SH-SY5Y (cell line): ENCODE data around the gene METTL15.

Source experiments
- GATA2 ChIP-seq: IDR thresholded peaks from 2 replicates; pipeline ENCODE4 v1.6.1; 2011; ENCODE audit warnings: mild to moderate bottlenecking, low read depth, low read length
- GATA3 ChIP-seq: IDR thresholded peaks from 2 replicates; pipeline ENCODE4 v1.6.1; 2011; ENCODE audit warnings: low read depth, mild to moderate bottlenecking, low read length, moderate library complexity

METTL15 gene

DNA sequence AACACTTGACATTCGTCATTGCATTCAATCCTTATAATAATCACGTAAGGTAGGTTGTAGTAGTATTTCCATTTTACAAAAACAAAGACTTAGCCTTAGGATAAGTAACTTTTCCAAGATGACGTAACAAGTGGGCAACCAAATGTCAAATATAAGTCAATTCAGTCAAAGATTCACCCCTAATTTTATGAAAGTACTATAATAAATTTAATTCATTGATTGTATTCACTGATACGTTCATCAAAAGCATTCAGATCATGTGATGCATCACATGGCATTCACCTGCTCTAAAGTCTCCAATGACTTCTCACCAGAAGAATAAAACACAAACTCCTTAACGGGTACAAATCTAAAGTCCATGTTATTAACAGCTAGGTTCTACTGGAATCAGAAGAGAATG, 2.3 kb upstream of the METTL15 start:
- TF ChIP-seq GATA2: no peak
- no peak for TF ChIP-seq GATA3

DNA sequence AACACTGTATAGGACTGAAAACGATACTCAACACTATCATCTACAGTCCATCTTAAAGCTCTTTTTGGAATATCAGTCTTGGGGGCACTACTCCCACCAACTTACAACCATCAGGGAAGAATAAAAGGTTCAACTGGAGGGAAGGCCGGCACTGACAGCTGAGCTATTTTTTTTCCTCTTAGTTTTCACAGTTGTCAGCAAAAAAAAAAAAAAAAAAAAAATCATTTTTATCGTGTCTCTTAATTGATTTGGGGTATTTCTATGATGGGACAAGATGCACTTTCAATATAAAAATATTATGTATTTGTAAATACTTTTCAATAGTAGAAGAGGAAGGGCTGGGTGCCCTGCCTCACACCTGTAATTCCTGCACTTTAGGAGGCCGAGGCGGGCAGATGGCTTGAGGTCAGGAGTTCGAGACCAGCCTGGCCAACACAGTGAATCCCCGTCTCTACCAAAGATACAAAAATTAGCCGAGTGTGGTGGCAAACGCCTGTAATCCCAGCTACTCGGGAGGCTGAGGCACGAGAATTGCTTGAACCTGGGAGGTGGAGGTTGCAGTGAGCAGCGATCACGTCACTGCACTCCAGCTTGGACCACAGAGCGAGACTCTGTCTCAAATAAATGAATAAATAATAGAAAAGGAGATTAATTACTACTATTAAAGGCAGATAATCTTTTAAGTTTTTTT, 1.7 kb upstream of the METTL15 start:
- TF ChIP-seq GATA2 (no peak), GATA3 (no peak)

DNA sequence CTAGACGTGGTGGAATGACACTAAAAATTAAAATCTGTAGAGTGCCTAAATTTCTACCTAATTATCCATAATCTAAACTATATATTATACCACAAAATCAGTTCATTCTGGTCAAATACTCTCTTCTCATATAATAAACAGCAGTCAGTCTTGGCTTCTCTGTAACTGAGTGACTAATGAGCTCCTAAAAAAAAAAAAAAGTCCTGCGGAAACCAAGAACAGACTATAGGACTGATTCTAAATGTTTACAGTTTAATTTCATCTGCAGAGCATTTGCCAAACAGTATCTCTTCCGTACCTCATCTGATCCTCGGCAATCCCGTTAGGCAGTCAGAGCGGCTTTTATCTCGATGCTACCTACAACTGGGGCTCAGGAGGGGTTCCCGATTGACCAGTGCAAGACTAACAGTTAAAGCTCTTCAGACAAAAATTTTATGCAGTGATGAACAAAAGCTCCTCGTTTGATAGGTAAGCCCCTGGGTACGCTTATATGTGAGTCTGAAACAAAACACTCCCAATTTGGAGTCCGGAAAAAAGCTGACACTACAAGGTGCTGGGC, 918 bp upstream of the METTL15 start:
- TF ChIP-seq GATA2 (no peak), GATA3 (no peak)

DNA sequence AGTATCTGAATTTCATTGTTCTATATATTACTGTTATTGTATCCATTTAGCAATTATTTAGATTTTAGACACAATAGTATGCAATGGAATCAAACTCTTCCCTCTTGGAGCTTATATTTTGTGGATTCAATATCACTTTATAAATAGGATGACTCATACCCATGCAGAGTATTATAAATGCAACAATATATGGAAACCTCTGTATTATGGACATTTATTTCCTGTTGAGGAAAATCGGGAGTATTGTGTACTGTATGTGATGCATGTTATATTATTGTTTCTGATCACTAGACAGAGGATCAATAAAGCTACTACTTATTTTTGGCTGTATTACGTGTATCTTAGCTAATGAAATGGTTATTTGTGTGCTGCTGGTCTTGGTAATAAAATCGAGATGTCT, 770 bp downstream of the METTL15 start:
- no peak for TF ChIP-seq GATA3
- TF ChIP-seq GATA2: no peak

DNA sequence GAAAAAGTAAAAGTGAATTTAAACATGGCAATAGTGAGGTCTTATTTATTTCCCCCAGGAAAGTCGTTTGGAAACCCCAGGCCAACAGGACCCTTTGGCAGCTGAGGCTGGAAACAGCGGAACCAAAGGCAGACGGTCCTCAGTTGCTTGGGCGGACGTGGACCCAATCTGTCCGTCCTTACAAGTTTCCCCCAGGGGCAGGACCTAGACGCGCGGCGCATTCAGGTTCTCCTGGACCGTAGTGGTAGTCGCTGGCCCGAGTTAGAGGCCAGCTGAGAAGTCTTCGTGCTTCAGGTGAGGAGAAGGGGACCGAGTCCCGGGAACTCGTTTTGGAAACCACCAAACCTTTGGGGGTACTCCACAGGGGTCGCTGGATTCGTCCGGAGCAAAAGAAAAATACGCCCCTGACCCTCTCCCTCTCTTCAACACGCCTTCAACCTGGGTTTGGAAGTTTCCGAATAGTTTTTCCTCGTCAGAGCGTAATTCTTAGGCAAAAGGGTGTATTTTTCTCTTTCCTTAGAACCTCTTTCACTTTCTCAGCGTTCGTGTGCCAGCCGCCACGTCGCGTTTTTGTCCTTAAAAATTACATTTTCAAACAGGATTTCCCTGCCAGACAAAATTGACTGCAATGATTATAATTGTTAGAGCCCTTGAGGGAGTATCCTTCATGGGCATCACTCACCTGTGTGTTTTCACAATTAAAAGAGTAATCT, 2.1 kb downstream of the METTL15 start:
- TF ChIP-seq GATA2: no peak
- no peak for TF ChIP-seq GATA3

DNA sequence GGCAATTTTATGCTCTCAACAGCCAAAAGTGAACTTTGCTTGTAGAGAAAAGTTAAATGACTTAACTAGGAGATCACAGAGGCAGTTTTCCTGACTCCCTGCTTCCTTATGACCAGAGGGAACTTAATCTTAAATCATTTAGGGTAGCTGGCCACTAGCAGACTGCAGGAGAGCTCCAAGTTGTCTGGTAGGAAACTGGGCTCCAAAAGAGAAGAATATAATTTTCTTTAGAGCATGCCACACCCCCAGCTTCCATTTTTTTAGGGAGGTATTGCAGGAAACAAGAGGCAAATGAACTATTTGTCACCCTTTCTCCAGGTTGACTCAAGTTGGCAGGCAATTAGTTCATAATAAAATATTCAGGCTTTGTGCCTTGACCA, 2.6 kb downstream of the METTL15 start:
- TF ChIP-seq GATA3: no peak
- TF ChIP-seq GATA2: no peak

DNA sequence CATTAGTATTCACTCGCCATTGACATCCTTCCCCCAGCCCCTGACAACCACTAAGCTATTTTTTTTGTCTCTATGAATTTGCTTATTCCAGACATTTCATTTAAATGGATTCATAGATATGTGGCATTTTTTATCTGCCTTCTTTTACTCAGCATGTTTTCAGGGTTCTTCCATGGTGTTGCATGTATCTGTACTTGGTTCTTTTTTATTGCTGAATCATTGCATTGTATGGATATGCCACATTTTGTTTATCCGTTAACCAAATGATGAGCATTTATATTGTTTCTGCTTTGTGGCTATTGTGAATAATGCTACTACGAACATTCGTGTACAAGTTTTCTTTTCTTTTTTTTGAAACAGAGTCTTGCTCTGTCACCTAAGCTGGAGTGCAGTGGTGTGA, 5.9 kb downstream of the METTL15 start:
- TF ChIP-seq GATA3 (no peak), GATA2 (no peak)

DNA sequence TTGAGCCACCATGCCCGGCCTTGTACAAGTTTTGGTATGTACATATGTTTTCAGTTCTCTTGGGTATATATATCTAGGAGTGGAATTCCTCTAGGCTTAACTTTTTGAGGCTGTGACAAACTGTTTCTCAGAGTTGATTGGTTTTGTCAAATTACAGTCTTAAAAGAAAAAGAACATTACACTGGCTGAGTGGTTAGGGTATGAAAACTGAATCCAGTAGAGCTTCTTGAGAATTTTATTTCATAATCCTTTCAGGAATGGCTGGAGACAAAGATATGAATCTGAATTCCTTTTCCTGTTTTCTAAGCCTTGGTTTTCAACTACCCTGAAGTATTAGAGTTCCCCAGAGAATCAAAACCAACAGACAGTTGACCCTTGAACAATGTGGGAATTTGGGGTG, 6.5 kb downstream of the METTL15 start:
- TF ChIP-seq GATA2 (no peak), GATA3 (no peak)

DNA sequence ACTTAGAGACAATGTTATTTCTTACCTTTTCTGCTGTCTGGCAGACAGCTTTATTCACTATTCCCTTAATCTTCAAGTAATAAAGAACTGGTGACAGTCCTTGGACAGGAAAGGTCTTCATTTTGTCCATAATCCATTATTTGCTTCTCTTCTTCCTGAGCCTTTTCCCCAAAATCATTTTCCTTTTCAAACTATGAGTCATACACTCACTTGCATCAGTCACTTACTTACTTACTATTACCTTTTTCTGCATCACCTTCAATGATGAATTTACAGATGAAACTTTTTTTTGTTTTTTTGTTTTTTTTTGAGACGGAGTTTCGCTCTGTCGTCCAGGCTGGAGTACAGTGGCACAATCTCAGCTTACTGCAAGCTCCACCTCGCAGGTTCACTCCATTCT, 9.5 kb downstream of the METTL15 start:
- TF ChIP-seq GATA2 (no peak), GATA3 (no peak)

DNA sequence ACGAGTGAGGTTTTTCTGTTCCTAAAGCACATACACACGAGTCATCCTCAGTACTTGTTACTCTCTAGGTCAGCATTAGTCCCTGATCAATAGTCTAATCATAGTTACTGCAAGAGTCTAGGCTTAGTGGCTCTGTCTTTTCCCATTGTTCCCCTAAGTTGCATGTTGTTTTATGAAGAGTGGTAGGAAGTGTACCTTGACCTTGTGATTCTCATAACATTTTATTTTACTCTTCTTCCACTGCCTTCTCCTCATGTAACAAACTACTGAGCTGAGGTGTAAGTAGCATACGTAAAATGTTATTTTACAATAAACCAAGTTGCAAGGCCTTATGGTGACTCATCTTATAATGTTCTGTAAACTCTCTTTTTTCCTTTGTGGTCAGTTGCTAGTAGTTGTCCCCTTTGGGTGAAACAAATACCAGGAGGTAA, 15.0 kb downstream of the METTL15 start:
- TF ChIP-seq GATA2: no peak
- TF ChIP-seq GATA3: no peak

DNA sequence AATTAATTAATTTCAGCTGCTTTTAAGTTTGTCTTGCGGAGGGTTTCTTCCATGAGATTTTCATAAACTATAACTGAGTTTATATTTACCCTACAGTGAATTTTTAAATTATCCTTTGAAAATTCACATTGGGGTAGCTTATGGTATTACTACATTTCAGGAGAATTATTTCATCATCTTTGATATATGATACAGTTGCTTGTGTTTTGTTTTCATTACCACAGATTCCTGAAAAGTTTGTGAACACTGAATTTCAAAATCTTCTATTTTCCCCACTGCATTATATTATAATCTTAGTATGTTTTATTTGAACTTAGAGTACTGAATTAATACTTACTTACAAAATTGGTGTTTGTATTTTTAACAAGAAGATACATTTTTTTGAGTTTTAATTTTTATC, 24.4 kb downstream of the METTL15 start:
- no peak for TF ChIP-seq GATA2
- no peak for TF ChIP-seq GATA3

DNA sequence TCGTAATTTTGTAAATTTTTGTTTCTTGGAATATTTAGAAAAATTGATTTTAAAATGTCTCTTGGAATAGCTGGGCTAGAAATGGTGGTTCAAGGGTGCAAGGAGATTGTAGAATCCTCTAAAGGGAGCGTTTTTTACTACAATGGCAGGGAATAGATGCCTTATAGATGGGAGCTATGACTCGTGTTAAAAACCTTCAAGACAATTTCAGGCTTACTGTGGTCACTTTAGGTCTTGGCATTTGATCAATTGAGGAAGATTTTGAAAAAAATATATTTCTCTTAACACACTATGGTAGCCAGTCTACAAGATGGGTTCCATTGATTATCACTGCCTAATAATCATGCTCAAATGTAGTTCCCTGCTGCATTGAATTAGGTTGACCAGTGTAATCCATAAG, 25.0 kb downstream of the METTL15 start:
- TF ChIP-seq GATA3 (no peak), GATA2 (no peak)

DNA sequence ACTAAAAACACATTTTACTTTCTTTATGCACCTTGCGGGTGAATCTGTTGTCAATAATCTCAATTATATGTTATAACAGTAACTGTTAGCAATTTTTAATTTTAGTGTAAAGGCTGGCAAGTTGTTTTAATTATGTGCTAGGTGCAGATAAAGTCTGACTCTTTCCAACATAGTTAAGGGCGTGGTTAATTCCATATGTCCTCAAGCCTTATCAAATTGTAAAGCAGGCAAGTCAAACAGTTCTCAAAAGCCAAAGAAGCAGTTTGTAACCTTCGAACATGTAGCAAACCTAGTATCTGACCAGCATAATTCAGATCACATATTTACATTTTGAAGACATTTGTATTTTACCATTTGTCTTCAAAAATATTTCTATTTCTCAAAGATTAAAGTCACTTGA, 29.2 kb downstream of the METTL15 start:
- no peak for TF ChIP-seq GATA2
- TF ChIP-seq GATA3: no peak

DNA sequence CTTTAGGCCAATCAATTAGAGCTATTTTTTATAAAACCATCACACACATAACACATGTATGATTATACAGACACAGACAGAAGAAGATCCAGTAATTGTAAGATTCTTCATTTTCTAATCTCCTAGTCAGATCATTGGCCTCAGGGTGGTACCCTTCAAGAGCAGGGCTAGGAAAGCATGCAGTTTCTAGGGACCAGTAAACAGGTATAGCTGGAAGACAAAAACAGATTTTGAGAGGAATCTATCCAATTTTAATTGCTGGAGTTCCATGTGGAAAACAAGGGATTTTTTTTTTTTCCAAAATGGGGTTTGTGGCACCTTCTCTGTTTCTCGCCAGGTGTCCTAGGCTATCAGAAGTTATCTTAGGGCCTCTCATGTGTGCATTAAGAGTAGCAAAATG, 29.6 kb downstream of the METTL15 start:
- TF ChIP-seq GATA3 (no peak), GATA2 (no peak)

DNA sequence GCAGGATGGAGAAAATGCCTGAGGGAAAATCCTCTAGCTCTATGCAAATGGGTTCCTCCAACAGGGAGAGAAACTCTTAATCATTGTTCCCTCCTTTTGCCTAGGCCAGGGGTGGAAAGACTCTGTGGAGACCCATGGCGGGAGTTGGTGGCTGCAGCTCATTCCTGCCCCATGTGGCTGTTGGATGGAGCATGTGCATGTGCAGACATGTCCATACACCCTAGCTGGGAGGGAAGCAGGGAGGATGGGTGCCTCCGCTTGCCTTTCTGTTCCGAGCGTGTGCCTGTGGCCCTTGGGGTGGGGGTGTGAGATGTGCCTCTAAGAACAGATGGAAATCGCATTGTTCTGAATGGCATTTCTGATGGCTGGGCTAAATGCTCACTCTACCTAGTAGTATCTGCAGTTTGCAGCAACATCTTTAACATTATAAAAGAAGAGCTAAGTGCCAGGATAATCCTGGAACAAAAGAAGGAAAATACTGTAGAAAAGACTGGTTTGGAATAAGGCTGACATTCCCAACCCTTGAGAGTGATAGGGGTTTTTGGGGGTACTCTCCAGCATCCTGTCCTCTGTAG, 31.7 kb downstream of the METTL15 start:
- no peak for TF ChIP-seq GATA3
- TF ChIP-seq GATA2: no peak
